Measurements from ENCODE around the gene SPTLC2. TPM values are rescaled to one million over a fixed set of nuclear protein-coding genes. Genes with fewer than 3 reads are reported as not detected.

The SPTLC2 gene
- total RNA-seq, 8 experiments from 2014 or later = 14.5 to 46.9 (median 20.0) TPM

DNA sequence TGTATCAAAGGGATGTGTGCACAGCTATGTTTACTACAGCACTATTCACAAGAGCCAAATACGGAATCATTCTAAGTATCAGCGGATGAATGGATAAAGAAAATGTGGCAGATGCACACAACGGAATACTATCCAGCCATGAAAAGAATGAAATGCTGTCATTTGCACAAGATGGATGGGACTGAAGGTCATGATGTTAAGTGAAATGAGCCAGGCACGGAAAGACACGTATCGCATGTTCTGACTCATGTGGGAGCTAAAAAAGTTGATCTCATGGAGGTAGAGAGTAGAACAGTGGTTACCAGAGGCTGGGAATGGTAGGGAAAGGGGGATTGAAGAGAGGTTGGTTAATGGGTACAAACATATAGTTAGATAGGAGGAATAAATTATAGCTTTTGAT lies 91.9 kb downstream of the SPTLC2 start:
- WGBS, 10 experiments = 67 to 90% (median 84%) methylated on average over 1 to 6 of the region's 6 CpGs
- H3K27ac ChIP-seq = no peak overlapping the region
- no peak overlapping the region for H3K4me3 ChIP-seq
- ATAC-seq (replicated peaks in 6 of 8) = no peak
- in situ Hi-C loops (cut with MboI; ENCODE audit: low pct_unique_long_range_greater_than_20kb in 2 of 9, low sequenced_read_pairs in 9 of 9, unreplicated experiment in 9 of 9) = no loop called here
- no peaks in the 10 kb centered on the region for H3K4me1 ChIP-seq (replicated peaks in 1 of 2)

DNA sequence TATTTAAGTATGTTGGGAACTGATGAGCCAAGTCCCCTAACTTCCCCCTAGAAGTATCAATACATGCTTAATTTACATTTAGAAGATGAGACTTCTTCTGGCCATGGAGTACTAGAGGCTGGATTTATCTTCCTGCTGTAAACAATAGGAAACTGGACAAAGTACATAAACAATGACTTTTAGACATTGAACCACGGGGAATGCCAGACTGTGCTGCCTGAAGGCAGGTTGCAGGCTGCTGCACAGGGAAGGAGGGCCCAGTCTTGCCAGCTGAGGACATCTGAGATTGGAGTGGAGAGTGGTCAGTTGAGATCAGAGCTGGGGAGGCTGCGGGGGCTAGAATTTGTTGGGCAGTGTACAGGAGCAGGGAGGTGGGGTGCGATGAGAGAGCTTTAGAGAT lies 93.3 kb downstream of the SPTLC2 start:
- Histone ChIP-seq H3K4me1 (replicated peaks in 1 of 2) (no peaks in the 10 kb centered on the region), H3K4me3 (no peak overlapping the region), H3K27ac (no peak overlapping the region)
- no peak for ATAC-seq (replicated peaks in 6 of 8)
- in situ Hi-C loops (cut with MboI; ENCODE audit: low pct_unique_long_range_greater_than_20kb in 2 of 9, low sequenced_read_pairs in 9 of 9, unreplicated experiment in 9 of 9) = no loop called here
- WGBS, 10 experiments = 80 to 100% (median 97%) methylated on average over 1 to 3 of the region's 3 CpGs; no CpG with 5 or more reads in 4 of the 10 experiments

DNA sequence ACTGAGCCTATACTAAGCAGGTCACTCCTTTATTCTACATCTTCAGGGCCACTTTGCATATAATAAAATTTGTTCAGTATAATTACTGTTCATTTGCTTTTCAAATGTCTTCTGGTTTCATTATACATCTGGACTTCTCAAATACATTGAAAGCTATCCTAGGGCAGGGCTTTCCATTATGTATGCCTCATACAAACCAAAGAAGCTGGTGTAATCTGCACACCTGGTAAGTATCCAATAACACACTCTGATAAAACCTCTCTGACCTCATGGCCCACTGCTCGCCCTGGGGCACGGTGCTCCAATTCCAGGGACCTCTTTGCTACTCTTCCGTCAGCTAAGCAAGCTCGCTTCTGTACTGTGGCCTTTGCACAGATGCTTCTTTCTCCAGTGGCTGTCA lies 95.9 kb downstream of the SPTLC2 start:
- 20 to 100% (median 92%) methylated on average over 1 to 4 of the region's 4 CpGs; no CpG with 5 or more reads in 1 of the 10 experiments for WGBS, 10 experiments
- Histone ChIP-seq H3K27ac (no peak overlapping the region), H3K4me1 (replicated peaks in 1 of 2) (no peaks in the 10 kb centered on the region), H3K4me3 (no peak overlapping the region)
- in situ Hi-C loops (cut with MboI; ENCODE audit: low pct_unique_long_range_greater_than_20kb in 2 of 9, low sequenced_read_pairs in 9 of 9, unreplicated experiment in 9 of 9) = no loop called here
- peak in 3 of 8 experiments; percentile 91 to 98 (median 95) for ATAC-seq (replicated peaks in 6 of 8)

DNA sequence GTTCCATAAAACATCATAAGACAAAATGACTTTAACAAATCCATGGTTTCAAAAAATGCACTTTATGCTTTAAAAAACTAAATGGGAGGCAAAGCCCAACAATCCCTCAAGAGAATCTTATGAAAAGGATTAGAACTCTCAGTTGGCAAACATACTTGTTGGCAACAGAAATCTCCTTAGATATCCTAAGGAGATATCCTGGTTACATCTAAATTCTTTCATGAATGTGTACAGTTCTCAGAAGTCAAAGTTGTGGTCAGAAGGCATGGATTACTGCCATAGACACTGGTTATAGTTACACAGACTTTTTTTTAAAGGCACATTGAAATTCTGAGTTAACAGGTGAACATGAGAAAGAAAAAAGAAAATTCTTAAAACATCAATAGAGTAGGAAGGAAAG lies 100.3 kb downstream of the SPTLC2 start:
- peak in 1 of 8 experiments; percentile 76 for ATAC-seq (replicated peaks in 6 of 8)
- in situ Hi-C loops (cut with MboI; ENCODE audit: low pct_unique_long_range_greater_than_20kb in 2 of 9, low sequenced_read_pairs in 9 of 9, unreplicated experiment in 9 of 9) = no loop called here
- Histone ChIP-seq H3K4me3 (no peak overlapping the region), H3K4me1 (replicated peaks in 1 of 2) (no peaks in the 10 kb centered on the region), H3K27ac (no peak overlapping the region)

DNA sequence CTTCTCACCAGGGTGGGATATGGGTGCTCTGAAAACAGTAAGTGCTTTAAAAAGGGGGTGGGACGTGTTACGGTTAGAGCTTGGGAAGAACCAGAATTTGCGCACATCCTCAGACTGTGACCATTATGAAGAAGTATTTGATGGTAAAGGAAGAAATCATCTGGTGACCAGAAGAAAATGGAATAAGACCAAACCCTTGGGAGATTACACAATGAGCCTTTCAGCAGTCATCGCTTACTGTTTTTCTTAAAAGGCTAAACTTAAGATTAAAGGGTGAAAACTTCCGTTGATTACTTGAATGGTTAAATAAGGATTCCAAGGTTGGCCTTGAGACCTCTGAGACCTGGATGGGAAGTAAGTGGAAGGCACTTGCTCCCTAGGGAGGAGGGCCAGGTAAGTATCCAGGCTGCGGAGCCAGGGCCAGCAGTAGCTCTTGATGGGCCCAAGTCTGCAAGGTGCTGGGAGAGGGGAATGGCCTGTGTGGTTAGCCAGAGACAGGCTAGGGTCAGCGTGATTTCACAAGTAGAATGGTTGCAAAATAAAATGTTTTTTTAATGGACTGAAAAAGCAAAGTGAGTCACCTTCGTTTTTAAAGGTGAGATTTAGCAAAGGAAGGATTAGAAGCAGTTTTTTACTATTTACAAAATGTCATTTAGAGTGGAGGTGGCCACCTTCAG lies 104.8 kb downstream of the SPTLC2 start:
- Histone ChIP-seq H3K4me1 (replicated peaks in 1 of 2) (no peaks in the 10 kb centered on the region), H3K27ac (no peak overlapping the region), H3K4me3 (no peak overlapping the region)
- 29 to 100% (median 98%) methylated on average over 1 to 8 of the region's 8 CpGs; no CpG with 5 or more reads in 2 of the 10 experiments for WGBS, 10 experiments
- in situ Hi-C loops (cut with MboI; ENCODE audit: low pct_unique_long_range_greater_than_20kb in 2 of 9, low sequenced_read_pairs in 9 of 9, unreplicated experiment in 9 of 9) = no loop called here
- ATAC-seq (replicated peaks in 6 of 8) = no peak

DNA sequence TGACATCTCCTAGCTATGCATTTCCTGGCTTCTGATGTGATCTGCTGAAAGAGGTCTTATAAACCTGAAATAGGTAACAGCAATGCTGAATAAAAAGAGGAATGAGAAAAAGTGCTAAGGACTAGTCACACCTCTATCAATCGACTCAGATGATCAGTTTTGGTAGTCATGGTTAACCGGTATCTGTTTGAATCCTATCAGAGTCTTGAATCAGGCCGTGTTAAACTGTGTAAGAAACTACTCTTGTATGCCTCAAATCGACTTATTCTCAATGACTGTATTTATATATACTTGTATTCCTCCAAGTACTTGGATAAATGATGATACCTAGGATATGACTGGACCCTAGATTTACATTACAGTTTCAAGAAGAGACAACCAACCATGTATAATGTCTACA lies 107.1 kb downstream of the SPTLC2 start:
- Histone ChIP-seq H3K4me3 (no peak overlapping the region), H3K4me1 (replicated peaks in 1 of 2) (no peaks in the 10 kb centered on the region), H3K27ac (no peak overlapping the region)
- 60 to 100% (median 90%) methylated on average over 1 to 4 of the region's 4 CpGs; no CpG with 5 or more reads in 2 of the 10 experiments for WGBS, 10 experiments
- in situ Hi-C loops (cut with MboI; ENCODE audit: low pct_unique_long_range_greater_than_20kb in 2 of 9, low sequenced_read_pairs in 9 of 9, unreplicated experiment in 9 of 9) = no loop called here
- no peak for ATAC-seq (replicated peaks in 6 of 8)

DNA sequence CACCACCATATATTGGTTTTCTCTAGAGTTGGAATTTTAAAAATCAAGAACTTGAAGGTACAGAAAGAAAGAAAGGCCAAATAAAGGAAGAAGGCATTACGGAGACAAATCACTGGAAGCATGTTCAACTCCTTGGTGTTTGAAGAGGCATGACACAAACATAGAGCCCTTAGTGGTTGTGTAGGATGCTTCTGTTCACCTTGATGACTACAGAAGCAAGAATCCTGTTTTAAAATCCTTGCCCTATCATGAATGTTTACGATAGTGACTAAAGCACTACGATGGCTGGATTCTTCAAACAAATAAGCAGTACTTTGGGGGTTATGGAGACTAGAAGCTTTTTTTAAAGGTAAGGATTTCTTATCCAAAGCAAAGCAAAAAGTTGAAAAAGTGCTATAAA lies 107.6 kb downstream of the SPTLC2 start:
- no peak for ATAC-seq (replicated peaks in 6 of 8)
- WGBS, 10 experiments = 76 to 100% (median 96%) methylated on average over 2 to 3 of the region's 3 CpGs; no CpG with 5 or more reads in 1 of the 10 experiments
- in situ Hi-C loops (cut with MboI; ENCODE audit: low pct_unique_long_range_greater_than_20kb in 2 of 9, low sequenced_read_pairs in 9 of 9, unreplicated experiment in 9 of 9) = no loop called here
- H3K4me3 ChIP-seq = no peak overlapping the region
- no peak overlapping the region for H3K27ac ChIP-seq
- H3K4me1 ChIP-seq (replicated peaks in 1 of 2) = no peaks in the 10 kb centered on the region

DNA sequence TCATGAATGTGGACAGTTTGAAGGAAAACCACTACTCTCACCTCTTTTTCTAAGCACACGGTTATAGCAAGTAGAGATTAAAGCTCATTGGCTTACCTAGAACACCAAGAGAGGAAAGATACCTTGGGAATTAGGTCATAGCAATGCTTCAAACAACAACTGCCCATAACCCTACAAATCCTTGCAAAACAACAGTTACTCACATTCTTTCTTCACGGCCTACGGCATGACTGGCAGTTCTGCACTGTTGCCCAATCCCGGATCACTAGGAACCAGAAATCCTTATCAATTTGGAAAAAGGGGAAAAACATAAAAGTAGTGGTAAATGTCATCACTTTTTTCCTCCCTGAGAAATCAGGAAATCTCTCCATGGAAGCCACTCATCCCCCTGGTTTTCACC lies 108.2 kb downstream of the SPTLC2 start:
- H3K4me1 ChIP-seq (replicated peaks in 1 of 2) = no peaks in the 10 kb centered on the region
- no peak overlapping the region for H3K4me3 ChIP-seq
- in situ Hi-C loops (cut with MboI; ENCODE audit: low pct_unique_long_range_greater_than_20kb in 2 of 9, low sequenced_read_pairs in 9 of 9, unreplicated experiment in 9 of 9) = no loop called here
- WGBS, 10 experiments = 67 to 100% (median 93%) methylated on average over 1 to 4 of the region's 4 CpGs
- no peak overlapping the region for H3K27ac ChIP-seq
- ATAC-seq (replicated peaks in 6 of 8) = no peak

DNA sequence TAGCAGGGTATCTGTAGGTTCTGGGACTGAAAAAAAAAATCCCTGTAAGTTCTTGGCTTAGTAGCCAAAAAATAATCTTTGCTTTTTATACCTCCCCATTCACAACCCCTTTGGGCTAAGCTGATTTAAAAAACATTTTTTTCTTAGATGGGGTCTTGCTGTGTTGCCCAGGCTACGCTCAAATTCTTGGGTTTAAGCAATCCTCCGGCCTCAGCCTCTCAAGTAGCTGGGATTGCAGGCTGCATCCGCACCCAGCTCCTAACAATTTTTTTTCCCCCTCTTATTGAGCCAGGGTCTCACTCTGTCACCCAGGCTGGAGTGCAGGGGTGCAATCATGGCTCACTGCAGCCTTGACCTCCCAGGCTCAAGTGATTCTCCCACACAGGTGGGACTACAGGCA lies 108.7 kb downstream of the SPTLC2 start:
- in situ Hi-C loops (cut with MboI; ENCODE audit: low pct_unique_long_range_greater_than_20kb in 2 of 9, low sequenced_read_pairs in 9 of 9, unreplicated experiment in 9 of 9) = no loop called here
- H3K4me3 ChIP-seq = no peak overlapping the region
- ATAC-seq (replicated peaks in 6 of 8) = no peak
- H3K4me1 ChIP-seq (replicated peaks in 1 of 2) = no peaks in the 10 kb centered on the region
- 100% methylated on average over 1 to 2 of the region's 3 CpGs; no CpG with 5 or more reads in 3 of the 10 experiments for WGBS, 10 experiments
- no peak overlapping the region for H3K27ac ChIP-seq

DNA sequence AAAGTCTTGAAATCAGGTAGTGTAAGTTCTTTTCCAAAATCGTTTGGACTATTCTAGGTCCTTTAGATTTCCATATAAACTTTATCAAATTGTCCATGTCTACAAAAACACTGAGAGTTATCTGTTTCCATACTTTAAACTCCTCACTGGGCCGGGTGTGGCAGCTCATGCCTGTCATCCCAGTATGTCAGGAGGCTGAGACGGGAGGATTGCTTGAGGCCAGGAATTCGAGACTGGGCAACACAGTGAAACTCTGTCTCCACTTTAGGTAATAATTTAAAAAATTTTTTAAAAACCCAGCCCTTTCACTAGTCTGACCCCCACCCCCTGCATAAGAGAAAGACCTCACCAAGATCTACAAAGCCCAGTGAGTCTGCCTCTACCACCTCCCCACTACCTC lies 111.4 kb downstream of the SPTLC2 start:
- ATAC-seq (replicated peaks in 6 of 8) = no peak
- Histone ChIP-seq H3K4me3 (no peak overlapping the region), H3K27ac (no peak overlapping the region), H3K4me1 (replicated peaks in 1 of 2) (no peaks in the 10 kb centered on the region)
- in situ Hi-C loops (cut with MboI; ENCODE audit: low pct_unique_long_range_greater_than_20kb in 2 of 9, low sequenced_read_pairs in 9 of 9, unreplicated experiment in 9 of 9) = no loop called here
- WGBS, 10 experiments = 0 to 83% (median 60%) methylated on average over 1 to 4 of the region's 4 CpGs; no CpG with 5 or more reads in 1 of the 10 experiments

DNA sequence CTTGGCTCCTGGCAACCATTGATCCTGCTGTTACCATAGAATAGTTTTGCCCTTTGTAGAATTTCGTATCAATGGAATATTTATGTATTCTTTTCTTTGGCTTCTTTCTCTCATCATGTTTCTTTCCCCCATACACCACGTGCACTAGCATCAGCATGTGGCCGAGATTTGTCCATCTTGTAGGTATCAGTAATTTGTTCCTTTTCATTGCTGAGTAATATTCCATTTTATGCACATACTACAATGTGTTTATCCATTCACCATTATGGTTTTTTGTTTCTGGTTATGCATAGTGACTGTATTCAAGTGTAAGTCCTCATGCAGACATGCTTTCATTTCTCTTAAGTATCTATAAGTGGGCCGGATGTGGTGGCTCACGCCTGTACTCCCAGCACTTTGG lies 113.3 kb downstream of the SPTLC2 start:
- no peak overlapping the region for H3K4me3 ChIP-seq
- no peak for ATAC-seq (replicated peaks in 6 of 8)
- in situ Hi-C loops (cut with MboI; ENCODE audit: low pct_unique_long_range_greater_than_20kb in 2 of 9, low sequenced_read_pairs in 9 of 9, unreplicated experiment in 9 of 9) = no loop called here
- H3K27ac ChIP-seq = no peak overlapping the region
- no peaks in the 10 kb centered on the region for H3K4me1 ChIP-seq (replicated peaks in 1 of 2)
- 91 to 100% (median 94%) methylated on average over 2 to 5 of the region's 5 CpGs; no CpG with 5 or more reads in 1 of the 10 experiments for WGBS, 10 experiments

DNA sequence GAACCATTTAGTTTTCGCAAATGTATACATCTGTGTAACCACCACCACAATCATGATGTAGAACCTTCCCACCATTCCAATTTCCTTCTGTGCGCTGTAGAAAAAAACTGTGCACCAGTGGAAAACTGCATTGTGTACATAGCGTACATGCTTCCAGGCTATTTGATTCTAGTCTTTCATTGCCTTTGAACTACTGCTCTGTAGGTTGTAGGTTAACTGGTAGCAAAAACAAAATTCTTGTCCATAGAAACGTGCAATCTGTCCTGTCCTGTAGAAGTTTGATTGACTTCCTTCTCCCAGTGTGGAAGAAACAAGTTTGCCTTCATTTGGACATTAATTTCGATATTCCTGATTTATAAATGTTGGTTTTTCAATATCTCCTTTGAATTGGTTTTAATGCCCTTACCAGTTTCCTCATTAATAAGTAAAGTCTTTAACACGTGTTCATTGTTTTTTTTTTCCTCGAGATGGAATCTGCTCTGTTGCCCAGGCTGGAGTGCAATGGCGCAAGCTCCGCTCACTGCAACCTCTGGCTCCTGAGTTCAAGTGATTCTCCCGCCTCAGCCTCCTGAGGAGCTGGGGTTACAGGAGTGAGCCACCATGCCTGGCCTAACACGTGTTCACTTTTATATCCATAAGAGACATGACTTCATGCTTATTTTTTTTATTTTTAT lies 114.2 kb downstream of the SPTLC2 start:
- WGBS, 10 experiments = 37 to 100% (median 75%) methylated on average over 1 to 11 of the region's 11 CpGs
- H3K4me1 ChIP-seq (replicated peaks in 1 of 2) = no peaks in the 10 kb centered on the region
- H3K27ac ChIP-seq = no peak overlapping the region
- in situ Hi-C loops (cut with MboI; ENCODE audit: low pct_unique_long_range_greater_than_20kb in 2 of 9, low sequenced_read_pairs in 9 of 9, unreplicated experiment in 9 of 9) = no loop called here
- ATAC-seq (replicated peaks in 6 of 8) = no peak
- no peak overlapping the region for H3K4me3 ChIP-seq

DNA sequence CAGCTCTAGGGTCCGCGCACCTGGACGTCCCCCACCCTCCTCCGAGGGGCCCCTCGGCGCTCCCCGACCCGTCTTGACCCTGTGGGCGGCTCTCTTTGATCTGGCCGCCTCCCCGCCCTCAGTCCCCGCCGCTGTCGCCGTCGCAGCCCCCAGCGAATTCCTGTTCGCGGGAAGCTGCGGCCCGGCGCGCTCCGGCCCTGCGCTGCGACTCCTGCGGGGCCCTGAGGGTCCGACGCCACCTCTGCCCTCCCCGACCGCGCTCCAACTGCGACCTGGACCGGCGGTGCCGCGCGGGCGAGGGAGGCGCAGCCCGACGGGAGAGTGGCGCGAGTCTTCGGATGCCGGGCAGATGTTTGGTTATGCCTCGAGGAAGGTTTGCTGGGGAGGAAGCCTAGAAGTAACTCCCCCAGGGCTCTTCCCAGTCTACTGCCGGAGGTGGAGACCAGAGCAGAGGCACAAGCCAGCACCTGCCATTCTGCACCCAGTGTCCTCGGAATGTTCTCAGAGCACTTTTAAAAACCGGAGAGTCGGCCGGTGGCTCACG lies 117.4 kb downstream of the SPTLC2 start:
- in situ Hi-C loops (cut with MboI; ENCODE audit: low pct_unique_long_range_greater_than_20kb in 2 of 9, low sequenced_read_pairs in 9 of 9, unreplicated experiment in 9 of 9) = no loop called here
- no peak overlapping the region for H3K27ac ChIP-seq
- H3K4me1 ChIP-seq (replicated peaks in 1 of 2) = no peaks in the 10 kb centered on the region
- peak overlapping the region; percentile 37 to 61 (median 49) for H3K4me3 ChIP-seq
- peak in 4 of 8 experiments; percentile 14 to 50 (median 28) for ATAC-seq (replicated peaks in 6 of 8)
- 0 to 5% (median 0%) methylated on average over 1 to 12 of the region's 53 CpGs; no CpG with 5 or more reads in 7 of the 10 experiments for WGBS, 10 experiments
